ENCODE measurements around the gene SLC22A16.

GRCh38 chr6:110421749-110422443 lies 54.5 kb downstream of the SLC22A16 start:
- no peak for TF ChIP-seq ZBTB43 (CRISPR knock-in tag; IDR thresholded peaks at IDR 0.05)
- TF ChIP-seq CTCF (IDR thresholded peaks at IDR 0.05): no peak
- TF ChIP-seq JUN (CRISPR knock-in tag; IDR thresholded peaks at IDR 0.05): no peak
- TF ChIP-seq E2F4 (CRISPR knock-in tag; IDR thresholded peaks at IDR 0.05; ENCODE audit: borderline replicate concordance, low read depth): no peak
- no peak for TF ChIP-seq FOXP4 (CRISPR knock-in tag; IDR thresholded peaks at IDR 0.05)
- TF ChIP-seq ATF1 (CRISPR knock-in tag; IDR thresholded peaks at IDR 0.05): no peak
- no peak for TF ChIP-seq ATF2 (CRISPR knock-in tag; IDR thresholded peaks at IDR 0.05; ENCODE audit: borderline replicate concordance, low read depth)
- no peak for TF ChIP-seq TEAD4 (CRISPR knock-in tag; IDR thresholded peaks at IDR 0.05)
- TF ChIP-seq SP1 (CRISPR knock-in tag; conservative IDR thresholded peaks at IDR 0.05): no peak
- TF ChIP-seq TP53 (CRISPR knock-in tag; IDR thresholded peaks at IDR 0.05): no peak
